H1 (cell line): ENCODE data around the gene AGXT2. TPM values are rescaled to one million over a fixed set of nuclear protein-coding genes. Genes with fewer than 3 reads are reported as not detected.

ENCODE experiments used
- CHD7 ChIP-seq: fragments of 300-600 bp; sonication (generic); IDR thresholded peaks from 2 replicates; pipeline ENCODE4 v1.7.1; 2012; ENCODE audit warnings: low read length, moderate library complexity, mild to moderate bottlenecking, inconsistent platforms; ENCODE audit not compliant: insufficient replicate concordance
- KDM1A ChIP-seq: fragments of 200-600, 300-600 bp; sonication (generic); IDR thresholded peaks from 2 replicates; pipeline ENCODE4 v1.7.1; 2016; ENCODE audit warnings: mild to moderate bottlenecking, low read length, borderline replicate concordance
- RXRA ChIP-seq: IDR thresholded peaks from 2 replicates; pipeline ENCODE4 v1.6.1; 2011; ENCODE audit warnings: low read depth, mild to moderate bottlenecking, low read length, moderate library complexity; ENCODE audit not compliant: insufficient read depth
- SRF ChIP-seq: IDR thresholded peaks from 2 replicates; pipeline ENCODE4 v1.6.1; 2011; ENCODE audit warnings: mild to moderate bottlenecking, low read depth, low read length, moderate library complexity
- polyA plus RNA-seq, 7 experiments: library from polyadenylated mRNA; depleted of rRNA in 3 of 7; stranded (reverse) in 5 of 7; unstranded in 2 of 7; fragments of >200 nt in 5 of 7; fragments of 200-250 nt in 2 of 7; gene quantifications; 1 replicate in 5 of 7; 2 replicates in 1 of 7; 4 replicates in 1 of 7; pipeline versions ENCODE4 v1.2.1 to v1.2.3, GENCODE V29; 2011 to 2013; ENCODE audit warnings: missing spikeins in 2 of 7, mixed read lengths in 2 of 7
- total RNA-seq: library from RNA; stranded (reverse); fragmentation: NEBNext Ultra II Directional; extraction: Animal tissue kit (Norgen Biotek cat#: 25700); gene quantifications from 2 replicates; pipeline ENCODE4 v1.2.1, GENCODE V29; 2021

Gene AGXT2
- total and polyA plus RNA-seq, 2 of the 8 experiments (the other 6 are each of a cell fraction or from before 2014, with no cell fraction given): not detected

- TF ChIP-seq CHD7 (no peak), RXRA (no peak), KDM1A (no peak), SRF (no peak)
Observed at GRCh38 chr5:35035271-35035670, 12.5 kb downstream of the AGXT2 start (continued).
